Measurements from ENCODE around the gene SLC35B2.

SLC35B2 gene

DNA sequence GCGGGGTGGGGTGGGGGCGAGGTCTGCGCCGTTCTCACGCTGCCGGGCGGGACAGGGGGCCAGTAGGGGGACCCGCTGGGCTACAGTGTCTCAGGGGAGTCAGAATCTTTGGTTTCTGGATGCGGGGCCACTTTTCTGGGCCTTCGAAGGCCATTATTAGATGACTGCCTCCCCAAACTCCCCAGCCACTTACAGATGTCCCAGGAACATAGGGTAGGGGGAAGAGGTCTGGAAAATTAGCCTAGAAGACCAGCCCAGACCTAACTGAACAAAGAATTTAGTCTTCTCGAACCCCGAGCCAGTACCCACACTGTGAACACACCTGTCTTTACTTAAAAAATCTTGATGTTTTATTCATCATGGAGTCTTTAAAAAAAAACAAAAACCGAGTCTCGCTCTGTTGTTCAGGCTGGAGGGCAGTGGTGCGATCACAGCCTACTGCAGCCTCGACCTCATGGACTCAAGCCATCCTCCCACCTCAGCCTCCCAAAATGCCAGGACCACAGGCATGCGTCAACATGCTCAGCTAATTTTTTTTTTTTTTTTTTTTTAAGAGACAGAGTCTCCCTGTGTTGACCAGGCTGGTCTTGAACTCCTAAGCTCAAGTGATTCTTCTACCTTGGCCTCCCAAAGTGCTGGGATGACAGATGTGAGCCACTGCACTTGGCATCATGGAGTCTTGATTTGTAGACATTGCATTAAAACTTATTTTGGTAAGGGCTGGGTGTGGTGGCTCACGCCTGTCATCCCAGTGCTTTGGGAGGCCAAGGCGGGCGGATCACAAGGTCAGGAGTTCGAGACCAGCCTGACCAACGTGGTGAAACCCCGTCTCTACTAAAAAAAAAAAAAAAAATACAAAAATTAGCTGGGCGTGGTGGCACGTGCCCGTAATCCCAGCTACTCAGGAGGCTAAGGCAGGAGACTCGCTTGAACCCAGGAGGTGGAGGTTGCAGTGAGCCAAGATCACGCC, 37.2 kb downstream of the SLC35B2 start:
- no peak for DNase-seq

- DNase-seq: no peak
These were observed 38.1 kb downstream of the SLC35B2 start for GRCh38 chr6:44219053-44219814.

GRCh38 chr6:44217332-44218143, 39.8 kb downstream of the SLC35B2 start:
- no peak for DNase-seq

- no peak for DNase-seq
These were observed 40.5 kb downstream of the SLC35B2 start, which contains the start of gene MYMX for GRCh38 chr6:44216677-44217331. MYMX (plus strand) TSS chr6:44216926; CDS start chr6:44217472, 546 bp downstream.

DNA sequence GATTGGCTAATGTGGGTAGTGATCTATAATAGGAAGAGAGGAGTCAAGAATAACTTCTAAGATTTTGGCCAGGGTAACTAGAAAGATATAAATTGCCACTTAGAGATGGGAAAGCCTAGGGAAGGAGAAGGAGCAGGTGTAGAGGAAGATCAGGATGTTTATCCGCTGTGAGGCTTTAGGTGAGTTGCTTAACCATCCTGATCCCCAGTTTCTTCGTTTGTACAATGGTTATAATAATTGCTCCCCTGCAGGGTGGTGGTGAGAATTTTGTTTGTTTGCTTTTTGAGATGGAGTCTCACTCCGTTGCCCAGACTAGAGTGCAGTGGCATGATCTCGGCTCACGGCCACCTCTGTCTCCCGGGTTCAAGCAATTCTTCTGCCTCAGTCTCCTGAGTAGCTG, 43.0 kb downstream of the SLC35B2 start:
- DNase-seq: no peak

GRCh38 chr6:44211284-44211683, 46.0 kb downstream of the SLC35B2 start:
- no peak for DNase-seq

GRCh38 chr6:44207966-44208365, 49.4 kb downstream of the SLC35B2 start:
- no peak for DNase-seq

Measured in GDM1 (cell line).